Suprapubic skin (tissue), 4 donors: ENCODE measurements around the gene PIPOX.

Experiments used
- CTCF ChIP-seq, 2 donors: fragments of 200-600 bp in 1 of 2; fragments of 450-650 bp in 1 of 2; sonication (generic) in 1 of 2; IDR thresholded peaks; one replicate each; pipeline ENCODE4 v1.5.1; 2016 to 2019; ENCODE audit warnings: antibody characterized with exemption in 2 of 2, mild to moderate bottlenecking in 1 of 2, moderate library complexity in 1 of 2
- EP300 ChIP-seq: sonication (generic); formaldehyde crosslinking; IDR thresholded peaks from one replicate; pipeline ENCODE4 v1.6.1; 2017; ENCODE audit warnings: antibody characterized with exemption
- POLR2A ChIP-seq, 2 donors: fragments of 450-650 bp; IDR thresholded peaks; one replicate each; pipeline ENCODE4 v1.6.1; 2017; ENCODE audit warnings: antibody characterized with exemption in 2 of 2, mild to moderate bottlenecking in 2 of 2, moderate library complexity in 2 of 2
- POLR2AphosphoS5 ChIP-seq, 3 donors: sonication (generic); formaldehyde crosslinking; IDR thresholded peaks; one replicate each; pipeline ENCODE4 v1.6.1; 2017; ENCODE audit warnings: antibody characterized with exemption in 3 of 3

DNA sequence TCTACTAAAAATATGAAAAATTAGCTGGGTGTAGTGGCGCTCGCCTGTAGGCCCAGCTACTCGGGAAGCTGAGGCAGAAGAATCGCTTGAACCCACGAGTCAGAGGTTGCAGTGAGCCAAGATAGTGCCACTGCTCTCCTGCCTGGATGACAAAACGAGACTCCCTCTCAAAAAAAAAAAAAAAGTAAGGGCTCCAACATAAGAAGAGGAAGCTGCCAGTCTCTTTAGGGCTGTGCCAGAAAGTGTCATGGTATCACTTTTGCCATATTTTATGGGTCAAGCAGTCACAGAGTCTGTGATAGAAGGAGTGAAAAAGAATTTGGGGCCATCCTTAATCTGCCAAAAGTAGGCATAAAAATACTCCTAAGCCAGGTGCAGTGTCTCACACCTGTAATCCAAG lies 1.4 kb upstream of the PIPOX start:
- no peak for TF ChIP-seq CTCF (IDR thresholded peaks at IDR 0.05)
- TF ChIP-seq POLR2A (IDR thresholded peaks at IDR 0.05): no peak
- no peak for TF ChIP-seq EP300
- no peak for TF ChIP-seq POLR2AphosphoS5 (IDR thresholded peaks at IDR 0.05)
